SU-DHL-6 (cell line): Measurements from ENCODE around the gene SNCG.

Experiments
- H2AFZ ChIP-seq: fragments of 200-600 bp; sonication (generic); 2 replicates; pipeline ENCODE4 v1.6.1; 2014; ENCODE audit warnings: low read depth, mild to moderate bottlenecking, moderate library complexity, mixed read lengths, antibody characterized with exemption, low read length; ENCODE audit not compliant: severe bottlenecking
- H3F3A ChIP-seq: fragments of 200-600 bp; shearing (Covaris generic); 2 replicates; pipeline ENCODE4 v1.6.0; 2016; ENCODE audit warnings: antibody characterized with exemption, mild to moderate bottlenecking; ENCODE audit not compliant: insufficient read depth
- H3K27ac ChIP-seq: fragments of 200-600 bp; sonication (generic); 2 replicates; pipeline ENCODE4 v1.5.1; 2016; ENCODE audit warnings: low read depth, mild to moderate bottlenecking, low read length, moderate library complexity, mixed read lengths
- H3K27me3 ChIP-seq: fragments of 200-600 bp; sonication (generic), shearing (Covaris generic); 2 replicates; pipeline ENCODE4 v1.6.0; 2014; ENCODE audit warnings: mild to moderate bottlenecking, low read length
- H3K36me3 ChIP-seq: fragments of 200-600 bp; sonication (generic); 2 replicates; pipeline ENCODE4 v1.6.1; 2014; ENCODE audit warnings: mild to moderate bottlenecking, low read length, mixed read lengths
- H3K4me2 ChIP-seq: fragments of 300-600, 200-600 bp; shearing (Covaris generic), sonication (generic); 2 replicates; pipeline ENCODE4 v1.6.0; 2014; ENCODE audit warnings: low read length, low read depth, mild to moderate bottlenecking; ENCODE audit not compliant: poor library complexity, severe bottlenecking
- H3K4me3 ChIP-seq: fragments of 200-600 bp; sonication (generic); 2 replicates; pipeline ENCODE4 v1.5.1; 2014; ENCODE audit warnings: antibody characterized with exemption, low read length, mild to moderate bottlenecking, mixed read lengths; ENCODE audit not compliant: insufficient read depth, poor library complexity, severe bottlenecking
- H3K79me2 ChIP-seq: fragments of 200-600 bp; sonication (generic); 2 replicates; pipeline ENCODE4 v1.6.1; 2014; ENCODE audit warnings: mild to moderate bottlenecking, low read length, moderate library complexity; ENCODE audit not compliant: insufficient read depth
- H3K9ac ChIP-seq: fragments of 200-600 bp; sonication (generic); 2 replicates; pipeline ENCODE4 v1.7.0; 2014; ENCODE audit warnings: mild to moderate bottlenecking, low read length
- H3K9me2 ChIP-seq: fragments of 200-600 bp; sonication (generic); replicated peaks from 2 replicates; pipeline ENCODE4 v1.6.1; 2014; ENCODE audit warnings: low read length; ENCODE audit not compliant: insufficient read depth
- H3K9me3 ChIP-seq: fragments of 200-600 bp; sonication (generic); 2 replicates; pipeline ENCODE4 v1.6.1; 2014; ENCODE audit warnings: low read length, mixed read lengths; ENCODE audit not compliant: insufficient read depth
- H4K20me1 ChIP-seq: fragments of 200-600 bp; sonication (generic); 2 replicates; pipeline ENCODE4 v1.6.1; 2014; ENCODE audit warnings: low read depth, mild to moderate bottlenecking, antibody characterized with exemption, low read length, moderate library complexity, mixed read lengths
- CTCF ChIP-seq: fragments of 200-600 bp; sonication (generic); IDR thresholded peaks from one replicate; pipeline ENCODE4 v1.5.1; 2017; ENCODE audit warnings: antibody characterized with exemption, mild to moderate bottlenecking, low read length, moderate library complexity; ENCODE audit not compliant: insufficient read depth, poor library complexity, severe bottlenecking
- EZH2phosphoT487 ChIP-seq: fragments of 200-600 bp; sonication (generic), shearing (Covaris generic); conservative IDR thresholded peaks from 2 replicates; pipeline ENCODE4 v1.6.1; 2018; ENCODE audit warnings: mild to moderate bottlenecking, antibody characterized with exemption, low read length, moderate library complexity, mixed read lengths

The SNCG gene

GRCh38 chr10:86942441-86943315 lies 15.7 kb upstream of the SNCG start:
- Histone ChIP-seq H3K79me2 (no peaks in the 10 kb centered on the region), H3K4me2 (no peak overlapping the region), H3K27ac (no peak overlapping the region), H3K27me3 (no peaks in the 10 kb centered on the region), H3K9ac (no peak overlapping the region), H4K20me1 (no peaks in the 10 kb centered on the region), H2AFZ (no peak overlapping the region), H3K9me3 (no peaks in the 10 kb centered on the region), H3K4me3 (no peak overlapping the region), H3K36me3 (no peaks in the 10 kb centered on the region), H3K9me2 (no peaks in the 10 kb centered on the region), H3F3A (no peaks in the 10 kb centered on the region)
- TF ChIP-seq EZH2phosphoT487, result no peak
- TF ChIP-seq CTCF, result no peak

GRCh38 chr10:86943316-86944030 lies 14.9 kb upstream of the SNCG start:
- TF ChIP-seq CTCF, result no peak
- TF ChIP-seq EZH2phosphoT487, result no peak
- Histone ChIP-seq H2AFZ (no peak overlapping the region), H3K79me2 (no peaks in the 10 kb centered on the region), H3K36me3 (no peaks in the 10 kb centered on the region), H3K4me2 (no peak overlapping the region), H3K9ac (no peak overlapping the region), H3F3A (no peaks in the 10 kb centered on the region), H4K20me1 (no peaks in the 10 kb centered on the region), H3K27ac (no peak overlapping the region), H3K9me3 (no peaks in the 10 kb centered on the region), H3K4me3 (no peak overlapping the region), H3K27me3 (no peaks in the 10 kb centered on the region), H3K9me2 (no peaks in the 10 kb centered on the region)

GRCh38 chr10:86944031-86944419 lies 14.4 kb upstream of the SNCG start:
- H3K4me3 ChIP-seq, result no peak overlapping the region
- no peaks in the 10 kb centered on the region for H3K9me2 ChIP-seq
- TF ChIP-seq CTCF, result no peak
- TF ChIP-seq EZH2phosphoT487, result no peak
- no peak overlapping the region for H3K4me2 ChIP-seq
- no peak overlapping the region for H3K9ac ChIP-seq
- H4K20me1 ChIP-seq, result no peaks in the 10 kb centered on the region
- H3K36me3 ChIP-seq, result no peaks in the 10 kb centered on the region
- no peaks in the 10 kb centered on the region for H3K9me3 ChIP-seq
- H3F3A ChIP-seq, result no peaks in the 10 kb centered on the region
- no peak overlapping the region for H3K27ac ChIP-seq
- no peaks in the 10 kb centered on the region for H3K79me2 ChIP-seq
- H3K27me3 ChIP-seq, result no peaks in the 10 kb centered on the region
- H2AFZ ChIP-seq, result no peak overlapping the region
